ENCODE results near the gene ZMAT5. TPM values are rescaled to one million over a fixed set of nuclear protein-coding genes. Genes with fewer than 3 reads are reported as not detected.

The ZMAT5 gene
- total RNA-seq, 1 experiment from 2014 or later, result 16.0 TPM

DNA sequence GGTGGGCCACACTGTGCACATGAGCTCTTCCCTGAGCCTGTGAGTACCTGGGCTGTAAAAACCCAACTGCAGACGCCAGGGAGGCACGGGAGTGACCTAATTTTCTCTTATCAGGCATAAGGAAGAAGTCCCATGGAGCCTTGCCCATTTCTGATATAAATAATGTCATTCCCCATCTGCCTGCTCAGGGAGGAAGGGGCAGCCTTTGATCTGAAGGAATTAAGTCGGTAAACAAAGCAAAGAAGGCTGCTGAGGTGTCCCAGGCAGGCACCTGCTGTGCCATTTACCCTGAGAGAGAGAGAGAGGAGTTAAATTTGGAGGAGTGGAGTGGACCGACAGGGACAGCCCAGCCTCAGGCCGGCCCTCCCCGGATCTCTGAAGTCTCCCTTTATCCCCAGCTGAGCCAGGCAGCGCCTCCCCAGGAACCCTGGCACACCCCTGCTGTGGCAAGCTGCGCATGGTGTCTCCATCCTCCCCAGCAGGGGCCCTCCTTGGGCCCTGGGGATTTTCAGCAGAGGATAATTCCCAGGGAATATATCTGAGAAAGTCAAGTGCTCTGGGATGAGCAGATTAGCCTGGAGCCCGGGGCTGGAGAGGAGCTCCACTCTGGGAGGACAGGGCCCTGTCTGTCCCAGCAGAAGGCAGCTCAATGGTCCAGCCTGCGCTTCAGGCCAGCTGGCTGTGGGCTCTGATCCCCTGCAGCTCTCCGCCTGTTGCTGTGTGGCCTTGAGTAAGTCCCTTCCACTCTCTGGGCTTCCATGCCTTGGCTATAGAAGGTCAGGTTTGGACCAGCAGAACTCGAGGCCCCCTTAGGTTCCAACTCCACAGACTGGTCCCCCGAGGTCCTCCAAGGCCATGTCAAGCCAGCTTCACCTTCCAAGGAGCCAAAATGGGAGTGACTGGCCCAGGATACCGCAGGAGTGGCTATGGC lies 64.5 kb downstream of the ZMAT5 start:
- no peak for DNase-seq (ENCODE audit: low read depth, low spot score)
- Histone ChIP-seq H3K4me3 (replicated peaks in 1 of 2; ENCODE audit: low read depth in 1 of 2, low read length in 2 of 2) (no peak overlapping the region), H3K27me3 (ENCODE audit: insufficient read depth, low read length) (no peaks in the 10 kb centered on the region), H4K20me1 (ENCODE audit: insufficient read depth) (no peaks in the 10 kb centered on the region), H3K9ac (ENCODE audit: low read length) (no peak overlapping the region), H2AFZ (ENCODE audit: low read depth, low read length, poor library complexity, severe bottlenecking) (no peak overlapping the region), H3K79me2 (ENCODE audit: insufficient read depth, low read length) (no peaks in the 10 kb centered on the region), H3K9me2 (ENCODE audit: insufficient read depth) (no peaks in the 10 kb centered on the region), H3K9me3 (ENCODE audit: control insufficient read depth in 1 of 2, insufficient read depth in 1 of 2, low read depth in 1 of 2, low read length in 2 of 2) (no peaks in the 10 kb centered on the region), H3K4me1 (ENCODE audit: control insufficient read depth in 1 of 2, insufficient read depth in 2 of 2, low read length in 2 of 2) (peaks cover 36 to 41% of the 10 kb centered on the region in 2 experiments), H3K27ac (ENCODE audit: low read depth, low read length) (peak overlapping the region; percentile 38), H3K4me2 (ENCODE audit: low read length) (peak overlapping the region; percentile 61), H3K36me3 (ENCODE audit: control insufficient read depth in 1 of 2, insufficient read depth in 2 of 2, low read length in 2 of 2) (no peaks in the 10 kb centered on the region)
- peak; percentile 65 for ATAC-seq
- CTCF ChIA-PET, result interaction anchor here (0.9 to 3.1 kb wide), 10 partner anchors 9 to 586 kb away, joined by 3 to 29 read pairs (median 4); no protein-coding TSS in a partner anchor
- POLR2A ChIA-PET, result interaction anchor here (1.1 to 1.7 kb wide), 3 partner anchors 65 to 386 kb away, joined by 3 to 5 read pairs (median 4); partner anchors contain the start of genes UQCR10 and ZMAT5
- RAD21 ChIA-PET (ENCODE audit: low non-redundant PET in 1 of 2, low total read pairs in 2 of 2, uncharacterized antibody in 2 of 2, unreplicated experiment in 2 of 2), result interaction anchor here (0.8 to 1.0 kb wide), 3 partner anchors 64 to 387 kb away, joined by 3 to 4 read pairs (median 3); partner anchors contain the start of genes UQCR10 (in 1 of the 2) and ZMAT5 (in 1 of the 2)
- BruUV-seq (replicated peaks), result no TSS peak
- intact Hi-C loops (cut with micrococcal nuclease), result loop anchor here (1.0 kb wide), 2 partner anchors 303 to 387 kb away; no protein-coding TSS in a partner anchor
- TF ChIP-seq ZNF274 (IDR thresholded peaks at IDR 0.05; ENCODE audit: low read depth, low read length), result no peak
- TF ChIP-seq RAD21 (IDR thresholded peaks at IDR 0.05; ENCODE audit: low read depth), result peak; percentile 49; the same call in 1 of the 2 replicates
- TF ChIP-seq, protein P1, sequence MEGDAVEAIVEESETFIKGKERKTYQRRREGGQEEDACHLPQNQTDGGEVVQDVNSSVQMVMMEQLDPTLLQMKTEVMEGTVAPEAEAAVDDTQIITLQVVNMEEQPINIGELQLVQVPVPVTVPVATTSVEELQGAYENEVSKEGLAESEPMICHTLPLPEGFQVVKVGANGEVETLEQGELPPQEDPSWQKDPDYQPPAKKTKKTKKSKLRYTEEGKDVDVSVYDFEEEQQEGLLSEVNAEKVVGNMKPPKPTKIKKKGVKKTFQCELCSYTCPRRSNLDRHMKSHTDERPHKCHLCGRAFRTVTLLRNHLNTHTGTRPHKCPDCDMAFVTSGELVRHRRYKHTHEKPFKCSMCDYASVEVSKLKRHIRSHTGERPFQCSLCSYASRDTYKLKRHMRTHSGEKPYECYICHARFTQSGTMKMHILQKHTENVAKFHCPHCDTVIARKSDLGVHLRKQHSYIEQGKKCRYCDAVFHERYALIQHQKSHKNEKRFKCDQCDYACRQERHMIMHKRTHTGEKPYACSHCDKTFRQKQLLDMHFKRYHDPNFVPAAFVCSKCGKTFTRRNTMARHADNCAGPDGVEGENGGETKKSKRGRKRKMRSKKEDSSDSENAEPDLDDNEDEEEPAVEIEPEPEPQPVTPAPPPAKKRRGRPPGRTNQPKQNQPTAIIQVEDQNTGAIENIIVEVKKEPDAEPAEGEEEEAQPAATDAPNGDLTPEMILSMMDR (IDR thresholded peaks at IDR 0.05 in 2 of 3, conservative IDR thresholded peaks at IDR 0.05 in 1 of 3; ENCODE audit: borderline replicate concordance in 1 of 3, insufficient read depth in 1 of 3, low read depth in 2 of 3, low read length in 2 of 3), result peak; percentile 19 to 34 (median 26); a peak in 3 of 6 replicates
- TF ChIP-seq TCF7L2 (IDR thresholded peaks at IDR 0.05; ENCODE audit: borderline replicate concordance, extremely low read depth, insufficient read depth, insufficient read length), result peak; percentile 56
